Measurements from ENCODE around the gene PPFIBP1. TPM values are rescaled to one million over a fixed set of nuclear protein-coding genes. Genes with fewer than 3 reads are reported as not detected.

Gene PPFIBP1
- total and polyA plus RNA-seq, 2 of the 4 experiments (the other 2 are of a cell fraction): 30.4 to 72.2 TPM

- DNase-seq: peak; percentile 70
- intact Hi-C loops (cut with micrococcal nuclease) (no loop called here), in situ Hi-C loops (cut with MboI; ENCODE audit: low sequenced_read_pairs) (no loop called here), dilution Hi-C loops (cut with HindIII; ENCODE audit: low sequenced_read_pairs, unreplicated experiment) (no loop called here)
- Histone ChIP-seq H4K5ac (ENCODE audit: low read depth, low read length) (no peak overlapping the region; the same call in 1 of the 2 replicates), H3K56ac (ENCODE audit: extremely low read depth, insufficient read depth, low read length) (no peak overlapping the region), H3K27me3 (ENCODE audit: control insufficient read depth, insufficient read depth, low read length) (no peaks in the 10 kb centered on the region), H4K91ac (ENCODE audit: insufficient read depth, low read depth, low read length) (no peak overlapping the region), H3K18ac (ENCODE audit: low read depth, low read length) (peak overlapping the region; percentile 6; the same call in 1 of the 2 replicates), H2BK120ac (ENCODE audit: low read depth, low read length) (no peak overlapping the region), H3K9me3 (ENCODE audit: control insufficient read depth, insufficient read depth, low read length) (no peaks in the 10 kb centered on the region), H3K9ac (ENCODE audit: low read depth, low read length) (no peak overlapping the region), H3K4me2 (ENCODE audit: low read depth, low read length) (peak overlapping the region; percentile 42), H2BK5ac (ENCODE audit: low read depth, low read length, poor library complexity, severe bottlenecking) (no peak overlapping the region), H3K4ac (ENCODE audit: low read depth, low read length) (no peak overlapping the region), H3K14ac (replicated peaks; ENCODE audit: low read depth, low read length) (peak overlapping the region; percentile 4), H3K27ac (ENCODE audit: insufficient read depth, low read length) (peak overlapping the region; percentile 2; the same call in 1 of the 2 replicates), H2AK5ac (ENCODE audit: low read depth, low read length) (no peak overlapping the region; the same call in 1 of the 2 replicates), H4K20me1 (ENCODE audit: insufficient read depth, low read length) (no peaks in the 10 kb centered on the region), H2AK9ac (replicated peaks; ENCODE audit: low read depth, low read length, poor library complexity) (no peak overlapping the region), H3K79me1 (ENCODE audit: low read depth in 1 of 2, low read length in 2 of 2) (peaks cover 31 to 79% of the 10 kb centered on the region in 2 experiments), H2BK20ac (ENCODE audit: low read depth, low read length) (no peak overlapping the region), H3K4me1 (ENCODE audit: control insufficient read depth, insufficient read depth, low read length) (peaks cover 6% of the 10 kb centered on the region), H2AFZ (replicated peaks; ENCODE audit: low read length, poor library complexity) (no peak overlapping the region), H3K9me1 (ENCODE audit: insufficient read depth, low read length) (peaks cover 3% of the 10 kb centered on the region), H3K4me3 (ENCODE audit: insufficient read depth, low read depth, low read length) (no peak overlapping the region), H4K8ac (ENCODE audit: low read depth in 2 of 2, low read length in 2 of 2) (peak overlapping the region in 1 of 2 experiments; percentile 4; a peak in 1 of 4 replicates), H2BK15ac (ENCODE audit: low read depth, low read length) (peak overlapping the region; percentile 8; the same call in 1 of the 3 replicates), H3K36me3 (ENCODE audit: control insufficient read depth, insufficient read depth, low read length) (no peaks in the 10 kb centered on the region), H3K23ac (ENCODE audit: low read depth, low read length) (0 out of 2 replicates have a peak overlapping the region, but pooled peaks have one; percentile 2)
- POLR2A ChIA-PET (ENCODE audit: unreplicated experiment): no interaction called here
- WGBS, 2 experiments (ENCODE audit: extremely low coverage in 2 of 2, insufficient read length in 1 of 2): no CpG with 5 or more reads among the region's 2 CpGs
- ATAC-seq (ENCODE audit: low read depth): peak; percentile 86
- TF ChIP-seq, protein P1, sequence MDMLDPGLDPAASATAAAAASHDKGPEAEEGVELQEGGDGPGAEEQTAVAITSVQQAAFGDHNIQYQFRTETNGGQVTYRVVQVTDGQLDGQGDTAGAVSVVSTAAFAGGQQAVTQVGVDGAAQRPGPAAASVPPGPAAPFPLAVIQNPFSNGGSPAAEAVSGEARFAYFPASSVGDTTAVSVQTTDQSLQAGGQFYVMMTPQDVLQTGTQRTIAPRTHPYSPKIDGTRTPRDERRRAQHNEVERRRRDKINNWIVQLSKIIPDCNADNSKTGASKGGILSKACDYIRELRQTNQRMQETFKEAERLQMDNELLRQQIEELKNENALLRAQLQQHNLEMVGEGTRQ (IDR thresholded peaks at IDR 0.05; ENCODE audit: low read depth, low read length): no peak
- no peak for TF ChIP-seq FOS (IDR thresholded peaks at IDR 0.05; ENCODE audit: low read depth, low read length)
- no peak for TF ChIP-seq RAD21 (IDR thresholded peaks at IDR 0.05; ENCODE audit: low read length)
- TF ChIP-seq NFE2L2 (IDR thresholded peaks at IDR 0.05; ENCODE audit: low read depth, low read length): no peak
- TF ChIP-seq MAFK (IDR thresholded peaks at IDR 0.05; ENCODE audit: low read depth, low read length): no peak
- TF ChIP-seq BHLHE40 (IDR thresholded peaks at IDR 0.05; ENCODE audit: low read depth, low read length): no peak
- no peak for TF ChIP-seq SMC3 (IDR thresholded peaks at IDR 0.05; ENCODE audit: low read depth, low read length)
- BruUV-seq (replicated peaks): no TSS peak
- CTCF ChIA-PET: no interaction called here
Observed at GRCh38 chr12:27610374-27610773, 86.4 kb downstream of the PPFIBP1 start.

Data from IMR-90 (cell line).